ENCODE measurements around the gene PLCE1. TPM values are rescaled to one million over a fixed set of nuclear protein-coding genes. Genes with fewer than 3 reads are reported as not detected.

The PLCE1 gene
- total and polyA plus RNA-seq, 2 experiments from 2014 or later = 0.10 to 0.58 TPM

GRCh38 chr10:93995598-93996271 is 2.0 kb downstream of the PLCE1 start:
- Histone ChIP-seq H2AFZ (no peak overlapping the region), H3K4me3 (no peak overlapping the region), H3K9me2 (ENCODE audit: insufficient read depth) (no peaks in the 10 kb centered on the region), H3K27me3 (ENCODE audit: insufficient read depth) (peaks cover 69% of the 10 kb centered on the region), H3K36me3 (ENCODE audit: insufficient read depth) (no peaks in the 10 kb centered on the region), H3K79me2 (replicated peaks; ENCODE audit: insufficient read depth) (no peaks in the 10 kb centered on the region), H3K27ac (ENCODE audit: low read depth) (no peak overlapping the region), H3K4me2 (no peak overlapping the region), H3F3A (replicated peaks; ENCODE audit: low read depth) (no peaks in the 10 kb centered on the region), H4K20me1 (replicated peaks; ENCODE audit: insufficient read depth) (peaks cover 3% of the 10 kb centered on the region; the same call in 1 of the 2 replicates), H3K4me1 (ENCODE audit: insufficient read depth) (0 out of 2 replicates have a peak, but pooled peaks cover 3% of the 10 kb centered on the region)
- DNase-seq (ENCODE audit: low spot score) (no peak), ATAC-seq (no peak)
- H3K4me3 Mint-ChIP-seq = no peak overlapping the region
- H3K4me1 Mint-ChIP-seq = peaks cover 17% of the 10 kb centered on the region; the same call in 2 of the 3 replicates
- no peak overlapping the region for H3K27ac Mint-ChIP-seq
- no peaks in the 10 kb centered on the region; the same call in 2 of the 3 replicates for H3K9me3 Mint-ChIP-seq
- TF ChIP-seq EZH2 (IDR thresholded peaks at IDR 0.05; ENCODE audit: low read depth, unreplicated experiment) = no peak
- no peak for TF ChIP-seq ZNF331 (CRISPR knock-in tag; IDR thresholded peaks at IDR 0.05; ENCODE audit: low read depth)
- TF ChIP-seq ETS1 (IDR thresholded peaks at IDR 0.05) = no peak
- TF ChIP-seq ZNF114 (CRISPR knock-in tag; IDR thresholded peaks at IDR 0.05) = no peak
- TF ChIP-seq CREB1 (CRISPR knock-in tag; IDR thresholded peaks at IDR 0.05; ENCODE audit: low read depth) = no peak
- TF ChIP-seq ZNF462 (CRISPR knock-in tag; IDR thresholded peaks at IDR 0.05) = no peak
- no peak for TF ChIP-seq JUNB (IDR thresholded peaks at IDR 0.05; ENCODE audit: unreplicated experiment)
- TF ChIP-seq STAT1 (IDR thresholded peaks at IDR 0.05; ENCODE audit: unreplicated experiment) = no peak
- TF ChIP-seq NANOG (IDR thresholded peaks at IDR 0.05; ENCODE audit: borderline replicate concordance) = no peak
- no peaks in the 10 kb centered on the region; the same call in 2 of the 3 replicates for H3K36me3 Mint-ChIP-seq (ENCODE audit: low read depth)
- peaks cover 50% of the 10 kb centered on the region for H3K27me3 Mint-ChIP-seq (ENCODE audit: insufficient read depth, low read depth, poor library complexity)
